SKM-1 treated with dmso at 0.1 percent for 144 hours (cell line): Measurements from ENCODE around the gene SPPL2C.

Experiments used
- DNase-seq: peaks from one replicate; lab custom pipeline; 2025; ENCODE audit not compliant: unreplicated experiment; lab: John Stamatoyannopoulos, UW

SPPL2C gene

GRCh38 chr17:45828582-45829133 is 16.0 kb upstream of the SPPL2C start:
- no peak for DNase-seq

- DNase-seq: no peak
These were observed 10.8 kb upstream of the SPPL2C start for GRCh38 chr17:45833920-45834319.

GRCh38 chr17:45834471-45835396 is 9.9 kb upstream of the SPPL2C start:
- DNase-seq: no peak

- no peak for DNase-seq
These were observed 9.2 kb upstream of the SPPL2C start for GRCh38 chr17:45835481-45835880.

- no peak for DNase-seq
These were observed 8.3 kb upstream of the SPPL2C start for GRCh38 chr17:45836047-45837044.

- DNase-seq: no peak
These were observed 7.5 kb upstream of the SPPL2C start for GRCh38 chr17:45837187-45837586.

GRCh38 chr17:45837603-45838002 is 7.1 kb upstream of the SPPL2C start:
- DNase-seq: no peak

- no peak for DNase-seq
These were observed 5.9 kb upstream of the SPPL2C start for GRCh38 chr17:45838751-45839295.

- no peak for DNase-seq
These were observed 5.2 kb upstream of the SPPL2C start for GRCh38 chr17:45839442-45839841.

- DNase-seq: no peak
These were observed 3.5 kb upstream of the SPPL2C start for GRCh38 chr17:45841186-45841585.

- no peak for DNase-seq
These were observed 2.7 kb upstream of the SPPL2C start for GRCh38 chr17:45841883-45842525.

GRCh38 chr17:45843722-45844121 is 959 bp upstream of the SPPL2C start:
- DNase-seq: no peak

- no peak for DNase-seq
These were observed 900 bp downstream of the SPPL2C start for GRCh38 chr17:45845376-45846185.

GRCh38 chr17:45846223-45846622 is 1.5 kb downstream of the SPPL2C start:
- no peak for DNase-seq

GRCh38 chr17:45846646-45847045 is 2.0 kb downstream of the SPPL2C start:
- DNase-seq: no peak

- no peak for DNase-seq
These were observed 2.4 kb downstream of the SPPL2C start for GRCh38 chr17:45847101-45847500.

GRCh38 chr17:45847747-45848146 is 3.1 kb downstream of the SPPL2C start:
- no peak for DNase-seq

- no peak for DNase-seq
These were observed 3.7 kb downstream of the SPPL2C start for GRCh38 chr17:45848405-45848804.

- DNase-seq: no peak
These were observed 4.3 kb downstream of the SPPL2C start for GRCh38 chr17:45848868-45849535.
